ENCODE data around the gene ABCC3.

Gene ABCC3

GRCh38 chr17:50630524-50631194 is 4.0 kb upstream of the ABCC3 start:
- DNase-seq, result peak; percentile 48

GRCh38 chr17:50631195-50631907 is 3.3 kb upstream of the ABCC3 start:
- no peak for DNase-seq

GRCh38 chr17:50631908-50632571 is 2.6 kb upstream of the ABCC3 start:
- no peak for DNase-seq

GRCh38 chr17:50632637-50633036 is 2.0 kb upstream of the ABCC3 start:
- DNase-seq, result no peak

- no peak for DNase-seq
Measured at GRCh38 chr17:50633683-50634082, 998 bp upstream of the ABCC3 start.

GRCh38 chr17:50634915-50635731 is 442 bp downstream of the ABCC3 start:
- no peak for DNase-seq

- DNase-seq, result no peak
Measured at GRCh38 chr17:50635732-50635981, 976 bp downstream of the ABCC3 start.

GRCh38 chr17:50635982-50636803 is 1.5 kb downstream of the ABCC3 start:
- no peak for DNase-seq

- no peak for DNase-seq
Measured at GRCh38 chr17:50636804-50637195, 2.1 kb downstream of the ABCC3 start.

- no peak for DNase-seq
Measured at GRCh38 chr17:50637829-50638605, 3.3 kb downstream of the ABCC3 start.

- DNase-seq, result no peak
Measured at GRCh38 chr17:50638606-50638965, 3.9 kb downstream of the ABCC3 start.

- DNase-seq, result no peak
Measured at GRCh38 chr17:50638966-50639713, 4.5 kb downstream of the ABCC3 start.

- DNase-seq, result no peak
Measured at GRCh38 chr17:50640686-50641351, 6.1 kb downstream of the ABCC3 start.

- DNase-seq, result no peak
Measured at GRCh38 chr17:50641357-50641756, 6.7 kb downstream of the ABCC3 start.

GRCh38 chr17:50642071-50642721 is 7.5 kb downstream of the ABCC3 start:
- no peak for DNase-seq

- no peak for DNase-seq
Measured at GRCh38 chr17:50642722-50643656, 8.3 kb downstream of the ABCC3 start.

GRCh38 chr17:50645748-50646682 is 11.3 kb downstream of the ABCC3 start:
- DNase-seq, result no peak

GRCh38 chr17:50647187-50647586 is 12.5 kb downstream of the ABCC3 start:
- no peak for DNase-seq
